ENCODE results near the gene KCTD2. TPM values are rescaled to one million over a fixed set of nuclear protein-coding genes. Genes with fewer than 3 reads are reported as not detected.

KCTD2 gene
- total RNA-seq, 1 donor from 2014 or later = 17.1 TPM

GRCh38 chr17:75060434-75061054 is 13.5 kb downstream of the KCTD2 start:
- Mint-ChIP-seq H3K36me3 (ENCODE audit: low read depth, unreplicated experiment) (peaks cover 25% of the 10 kb centered on the region), H3K9me3 (ENCODE audit: unreplicated experiment) (no peaks in the 10 kb centered on the region), H3K27me3 (ENCODE audit: low read depth, unreplicated experiment) (no peaks in the 10 kb centered on the region), H3K4me3 (ENCODE audit: unreplicated experiment) (no peak overlapping the region), H3K4me1 (ENCODE audit: low read depth, unreplicated experiment) (peaks cover under 1% of the 10 kb centered on the region), H3K27ac (ENCODE audit: unreplicated experiment) (no peak overlapping the region)
- H3K4me2 ChIP-seq (ENCODE audit: low read length) = no peak overlapping the region
- no peaks in the 10 kb centered on the region for H3K9me3 ChIP-seq (ENCODE audit: insufficient read depth, low read depth, low read length)
- H3K9ac ChIP-seq (ENCODE audit: low read length) = no peak overlapping the region
- no peak overlapping the region for H3K27ac ChIP-seq (ENCODE audit: low read depth, low read length)
- H3K27me3 ChIP-seq (ENCODE audit: insufficient read depth, low read length) = no peaks in the 10 kb centered on the region
- no peaks in the 10 kb centered on the region for H3K79me2 ChIP-seq (ENCODE audit: insufficient read depth, low read length)
- peaks cover 8% of the 10 kb centered on the region for H4K20me1 ChIP-seq (ENCODE audit: insufficient read depth, low read length)
- H3K4me3 ChIP-seq (ENCODE audit: insufficient read depth, low read depth, low read length) = no peak overlapping the region
- FAIRE-seq = no peak
- peaks cover under 1% of the 10 kb centered on the region for H3K4me1 ChIP-seq (ENCODE audit: insufficient read depth, low read length)
- DNase-seq (ENCODE audit: low read depth) = no peak
- no peak for TF ChIP-seq EZH2 (IDR thresholded peaks at IDR 0.05; ENCODE audit: insufficient read depth, low read length)
- TF ChIP-seq, protein P1, sequence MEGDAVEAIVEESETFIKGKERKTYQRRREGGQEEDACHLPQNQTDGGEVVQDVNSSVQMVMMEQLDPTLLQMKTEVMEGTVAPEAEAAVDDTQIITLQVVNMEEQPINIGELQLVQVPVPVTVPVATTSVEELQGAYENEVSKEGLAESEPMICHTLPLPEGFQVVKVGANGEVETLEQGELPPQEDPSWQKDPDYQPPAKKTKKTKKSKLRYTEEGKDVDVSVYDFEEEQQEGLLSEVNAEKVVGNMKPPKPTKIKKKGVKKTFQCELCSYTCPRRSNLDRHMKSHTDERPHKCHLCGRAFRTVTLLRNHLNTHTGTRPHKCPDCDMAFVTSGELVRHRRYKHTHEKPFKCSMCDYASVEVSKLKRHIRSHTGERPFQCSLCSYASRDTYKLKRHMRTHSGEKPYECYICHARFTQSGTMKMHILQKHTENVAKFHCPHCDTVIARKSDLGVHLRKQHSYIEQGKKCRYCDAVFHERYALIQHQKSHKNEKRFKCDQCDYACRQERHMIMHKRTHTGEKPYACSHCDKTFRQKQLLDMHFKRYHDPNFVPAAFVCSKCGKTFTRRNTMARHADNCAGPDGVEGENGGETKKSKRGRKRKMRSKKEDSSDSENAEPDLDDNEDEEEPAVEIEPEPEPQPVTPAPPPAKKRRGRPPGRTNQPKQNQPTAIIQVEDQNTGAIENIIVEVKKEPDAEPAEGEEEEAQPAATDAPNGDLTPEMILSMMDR (IDR thresholded peaks at IDR 0.05; ENCODE audit: insufficient read depth, low read depth, low read length) = no peak
- no peak overlapping the region for H2AFZ ChIP-seq (ENCODE audit: low read depth, low read length)
- H3K36me3 ChIP-seq (ENCODE audit: insufficient read depth, low read length) = peaks cover 28% of the 10 kb centered on the region

DNA sequence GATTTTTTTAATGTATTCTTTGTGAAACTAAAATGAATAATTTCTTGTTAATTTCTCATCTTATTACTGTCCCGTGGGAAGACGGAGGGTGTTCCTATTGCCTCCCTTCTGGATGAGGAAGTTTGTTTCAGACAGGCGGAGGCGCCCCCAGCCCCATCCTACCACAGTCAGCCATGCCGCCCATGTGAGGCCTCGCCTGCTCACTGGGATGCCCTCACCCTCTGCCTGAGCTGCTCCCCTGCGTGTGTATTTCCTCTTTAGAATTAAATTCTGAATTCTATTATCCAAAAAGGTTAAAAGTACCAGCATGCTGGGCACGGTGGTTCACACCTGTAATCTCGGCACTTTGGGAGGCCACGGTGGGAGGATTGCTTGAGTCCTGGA is 14.0 kb downstream of the KCTD2 start:
- no peaks in the 10 kb centered on the region for H3K27me3 ChIP-seq (ENCODE audit: insufficient read depth, low read length)
- no peaks in the 10 kb centered on the region for H3K9me3 Mint-ChIP-seq (ENCODE audit: unreplicated experiment)
- peaks cover 26% of the 10 kb centered on the region for H3K36me3 ChIP-seq (ENCODE audit: insufficient read depth, low read length)
- H3K79me2 ChIP-seq (ENCODE audit: insufficient read depth, low read length) = no peaks in the 10 kb centered on the region
- H3K4me1 ChIP-seq (ENCODE audit: insufficient read depth, low read length) = peaks cover 5% of the 10 kb centered on the region
- H3K27ac ChIP-seq (ENCODE audit: low read depth, low read length) = no peak overlapping the region
- H3K36me3 Mint-ChIP-seq (ENCODE audit: low read depth, unreplicated experiment) = peaks cover 26% of the 10 kb centered on the region
- no peak overlapping the region for H3K4me2 ChIP-seq (ENCODE audit: low read length)
- H3K27me3 Mint-ChIP-seq (ENCODE audit: low read depth, unreplicated experiment) = no peaks in the 10 kb centered on the region
- TF ChIP-seq, protein P1 (IDR thresholded peaks at IDR 0.05; ENCODE audit: insufficient read depth, low read depth, low read length) = no peak
- TF ChIP-seq EZH2 (IDR thresholded peaks at IDR 0.05; ENCODE audit: insufficient read depth, low read length) = no peak
- no peak overlapping the region for H2AFZ ChIP-seq (ENCODE audit: low read depth, low read length)
- no peaks in the 10 kb centered on the region for H3K9me3 ChIP-seq (ENCODE audit: insufficient read depth, low read depth, low read length)
- no peak for DNase-seq (ENCODE audit: low read depth)
- no peak overlapping the region for H3K9ac ChIP-seq (ENCODE audit: low read length)
- H3K4me3 Mint-ChIP-seq (ENCODE audit: unreplicated experiment) = no peak overlapping the region
- FAIRE-seq = no peak
- peaks cover 8% of the 10 kb centered on the region for H4K20me1 ChIP-seq (ENCODE audit: insufficient read depth, low read length)
- peaks cover 5% of the 10 kb centered on the region for H3K4me1 Mint-ChIP-seq (ENCODE audit: low read depth, unreplicated experiment)
- no peak overlapping the region for H3K27ac Mint-ChIP-seq (ENCODE audit: unreplicated experiment)
- no peak overlapping the region for H3K4me3 ChIP-seq (ENCODE audit: insufficient read depth, low read depth, low read length)

DNA sequence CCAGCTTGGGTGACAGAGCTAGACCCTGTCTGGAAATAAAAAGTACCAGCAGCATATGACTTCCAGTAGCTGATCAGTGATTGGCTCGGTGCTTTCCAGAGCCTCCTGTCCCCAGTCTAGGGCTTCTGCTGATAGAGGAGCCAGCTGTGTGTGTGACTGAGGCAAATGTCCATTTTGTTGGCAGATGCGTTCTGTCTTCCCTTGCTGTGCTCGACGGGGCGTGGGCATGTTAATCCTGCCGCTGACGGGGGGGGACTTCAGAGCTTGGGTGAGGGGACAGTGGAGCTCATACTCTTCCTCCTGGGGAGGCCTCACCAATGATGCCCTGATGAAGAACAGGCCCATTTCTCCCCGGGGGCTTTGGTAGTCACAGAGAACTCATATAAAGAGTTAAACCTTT is 14.6 kb downstream of the KCTD2 start:
- FAIRE-seq = no peak

More for the DNA sequence above, 14.6 kb downstream of the KCTD2 start:
- Mint-ChIP-seq H3K27ac (ENCODE audit: unreplicated experiment) (no peak overlapping the region), H3K27me3 (ENCODE audit: low read depth, unreplicated experiment) (no peaks in the 10 kb centered on the region), H3K4me3 (ENCODE audit: unreplicated experiment) (no peak overlapping the region), H3K4me1 (ENCODE audit: low read depth, unreplicated experiment) (peaks cover 5% of the 10 kb centered on the region), H3K9me3 (ENCODE audit: unreplicated experiment) (no peaks in the 10 kb centered on the region), H3K36me3 (ENCODE audit: low read depth, unreplicated experiment) (peaks cover 26% of the 10 kb centered on the region)
- peaks cover 5% of the 10 kb centered on the region for H3K4me1 ChIP-seq (ENCODE audit: insufficient read depth, low read length)
- peaks cover 8% of the 10 kb centered on the region for H4K20me1 ChIP-seq (ENCODE audit: insufficient read depth, low read length)
- H3K4me3 ChIP-seq (ENCODE audit: insufficient read depth, low read depth, low read length) = no peak overlapping the region
- H3K79me2 ChIP-seq (ENCODE audit: insufficient read depth, low read length) = no peaks in the 10 kb centered on the region
- H3K9ac ChIP-seq (ENCODE audit: low read length) = no peak overlapping the region
- no peaks in the 10 kb centered on the region for H3K27me3 ChIP-seq (ENCODE audit: insufficient read depth, low read length)
- peaks cover 21% of the 10 kb centered on the region for H3K36me3 ChIP-seq (ENCODE audit: insufficient read depth, low read length)
- no peak for DNase-seq (ENCODE audit: low read depth)
- no peaks in the 10 kb centered on the region for H3K9me3 ChIP-seq (ENCODE audit: insufficient read depth, low read depth, low read length)
- H3K4me2 ChIP-seq (ENCODE audit: low read length) = no peak overlapping the region
- H2AFZ ChIP-seq (ENCODE audit: low read depth, low read length) = no peak overlapping the region
- H3K27ac ChIP-seq (ENCODE audit: low read depth, low read length) = no peak overlapping the region
- TF ChIP-seq EZH2 (IDR thresholded peaks at IDR 0.05; ENCODE audit: insufficient read depth, low read length) = no peak
- TF ChIP-seq, protein P1 (IDR thresholded peaks at IDR 0.05; ENCODE audit: insufficient read depth, low read depth, low read length) = no peak
